ENCODE results near the gene ADCY3. TPM values are rescaled to one million over a fixed set of nuclear protein-coding genes. Genes with fewer than 3 reads are reported as not detected.

ADCY3 gene
- total and polyA plus RNA-seq, 9 of the 15 experiments (the other 6 are each of a cell fraction or from before 2014, with no cell fraction given), result 1.5 to 54.8 (median 26.3) TPM

GRCh38 chr2:24899361-24899910 is 20.6 kb downstream of the ADCY3 start:
- H3K36me3 ChIP-seq (ENCODE audit: control insufficient read depth, insufficient read depth, low read length), result peaks cover 44% of the 10 kb centered on the region
- H3K79me2 ChIP-seq (ENCODE audit: control insufficient read depth, insufficient read depth, low read length), result 0 out of 3 replicates have a peak, but pooled peaks cover 3% of the 10 kb centered on the region
- ATAC-seq (no peak), DNase-seq (ENCODE audit: extremely low read depth in 1 of 4, low spot score in 3 of 4) (no peak), FAIRE-seq (no peak)
- WGBS (ENCODE audit: insufficient coverage, low coverage, missing lambda C conversion rate), result 87% methylated on average over 7 of the region's 7 CpGs
- in situ Hi-C loops (cut with MboI) (no loop called here), intact Hi-C loops (cut with micrococcal nuclease) (no loop called here)
- H3K4me2 ChIP-seq (ENCODE audit: insufficient read depth, low read length), result no peak overlapping the region
- H3K4me1 ChIP-seq (replicated peaks in 1 of 2; ENCODE audit: control insufficient read depth in 2 of 2, insufficient read depth in 2 of 2, low read length in 2 of 2), result no peaks in the 10 kb centered on the region
- ChIA-PET POLR2A (interaction anchor here (0.6 kb wide), 1 partner anchor 62 kb away, joined by 3 read pairs; no protein-coding TSS in a partner anchor), CTCF (ENCODE audit: low intra/inter-chr PET ratio) (no interaction called here)
- no TSS peak for BruUV-seq (replicated peaks)
- no peaks in the 10 kb centered on the region for H3K9me1 ChIP-seq (ENCODE audit: control insufficient read depth, insufficient read depth, low read length)
- H2AFZ ChIP-seq (ENCODE audit: low read depth, low read length), result no peak overlapping the region
- no peak overlapping the region for H3K27ac ChIP-seq (ENCODE audit: extremely low read depth, low read depth, low read length)
- H3K9ac ChIP-seq (ENCODE audit: insufficient read depth in 1 of 2, low read depth in 2 of 2, low read length in 2 of 2), result no peak overlapping the region
- no peak overlapping the region for H3K4me3 ChIP-seq
- no peak for TF ChIP-seq HDAC8 (tag; IDR thresholded peaks at IDR 0.05)
- TF ChIP-seq, protein P1, sequence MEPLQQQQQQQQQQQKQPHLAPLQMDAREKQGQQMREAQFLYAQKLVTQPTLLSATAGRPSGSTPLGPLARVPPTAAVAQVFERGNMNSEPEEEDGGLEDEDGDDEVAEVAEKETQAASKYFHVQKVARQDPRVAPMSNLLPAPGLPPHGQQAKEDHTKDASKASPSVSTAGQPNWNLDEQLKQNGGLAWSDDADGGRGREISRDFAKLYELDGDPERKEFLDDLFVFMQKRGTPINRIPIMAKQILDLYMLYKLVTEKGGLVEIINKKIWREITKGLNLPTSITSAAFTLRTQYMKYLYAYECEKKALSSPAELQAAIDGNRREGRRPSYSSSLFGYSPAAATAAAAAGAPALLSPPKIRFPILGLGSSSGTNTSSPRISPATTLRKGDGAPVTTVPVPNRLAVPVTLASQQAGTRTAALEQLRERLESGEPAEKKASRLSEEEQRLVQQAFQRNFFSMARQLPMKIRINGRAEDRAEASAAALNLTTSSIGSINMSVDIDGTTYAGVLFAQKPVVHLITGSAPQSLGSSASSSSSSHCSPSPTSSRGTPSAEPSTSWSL (CRISPR knock-in tag; IDR thresholded peaks at IDR 0.05; ENCODE audit: borderline replicate concordance), result no peak
- TF ChIP-seq SMARCE1 (IDR thresholded peaks at IDR 0.05), result no peak
- no peak for TF ChIP-seq DIDO1 (tag; IDR thresholded peaks at IDR 0.05; ENCODE audit: low read depth)
- TF ChIP-seq ZNF134 (CRISPR knock-in tag; conservative IDR thresholded peaks at IDR 0.05), result no peak
- no peak for TF ChIP-seq NR1H2 (CRISPR knock-in tag; IDR thresholded peaks at IDR 0.05)
- TF ChIP-seq ZNF282 (CRISPR knock-in tag; IDR thresholded peaks at IDR 0.05), result no peak
- TF ChIP-seq HDGF (IDR thresholded peaks at IDR 0.05), result no peak
- no peak for TF ChIP-seq MBD2 (IDR thresholded peaks at IDR 0.05; ENCODE audit: borderline replicate concordance, low read depth)
- TF ChIP-seq, protein P2, sequence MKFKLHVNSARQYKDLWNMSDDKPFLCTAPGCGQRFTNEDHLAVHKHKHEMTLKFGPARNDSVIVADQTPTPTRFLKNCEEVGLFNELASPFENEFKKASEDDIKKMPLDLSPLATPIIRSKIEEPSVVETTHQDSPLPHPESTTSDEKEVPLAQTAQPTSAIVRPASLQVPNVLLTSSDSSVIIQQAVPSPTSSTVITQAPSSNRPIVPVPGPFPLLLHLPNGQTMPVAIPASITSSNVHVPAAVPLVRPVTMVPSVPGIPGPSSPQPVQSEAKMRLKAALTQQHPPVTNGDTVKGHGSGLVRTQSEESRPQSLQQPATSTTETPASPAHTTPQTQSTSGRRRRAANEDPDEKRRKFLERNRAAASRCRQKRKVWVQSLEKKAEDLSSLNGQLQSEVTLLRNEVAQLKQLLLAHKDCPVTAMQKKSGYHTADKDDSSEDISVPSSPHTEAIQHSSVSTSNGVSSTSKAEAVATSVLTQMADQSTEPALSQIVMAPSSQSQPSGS (CRISPR knock-in tag; IDR thresholded peaks at IDR 0.05), result no peak
- TF ChIP-seq ZNF512 (tag; IDR thresholded peaks at IDR 0.05), result no peak
- no peak for TF ChIP-seq ZNF41 (CRISPR knock-in tag; conservative IDR thresholded peaks at IDR 0.05)
- TF ChIP-seq RFX1 (IDR thresholded peaks at IDR 0.05), result no peak
- TF ChIP-seq L3MBTL2 (IDR thresholded peaks at IDR 0.05), result no peak
- no peak for TF ChIP-seq HNRNPL (IDR thresholded peaks at IDR 0.05; ENCODE audit: low read depth, low read length)
- no peak for TF ChIP-seq NELFE (IDR thresholded peaks at IDR 0.05; ENCODE audit: insufficient read depth, insufficient read length)
- TF ChIP-seq ZFP30 (CRISPR knock-in tag; IDR thresholded peaks at IDR 0.05; ENCODE audit: borderline replicate concordance), result no peak
- TF ChIP-seq FOXO4 (CRISPR knock-in tag; IDR thresholded peaks at IDR 0.05), result no peak
- peaks cover 12% of the 10 kb centered on the region for H3K9me3 ChIP-seq (replicated peaks; ENCODE audit: control insufficient read depth, insufficient read depth, low read depth, low read length)
- no peaks in the 10 kb centered on the region for H3K27me3 ChIP-seq (ENCODE audit: control insufficient read depth in 2 of 2, insufficient read depth in 2 of 2, low read length in 2 of 2)
- H4K20me1 ChIP-seq (replicated peaks; ENCODE audit: control insufficient read depth, insufficient read depth, low read length), result no peaks in the 10 kb centered on the region
